Measurements from ENCODE around the gene TTC5. TPM values are rescaled to one million over a fixed set of nuclear protein-coding genes. Genes with fewer than 3 reads are reported as not detected.

The TTC5 gene
- total RNA-seq, 1 donor from 2014 or later: 26.1 TPM

GRCh38 chr14:20345366-20345765 is 39.6 kb upstream of the TTC5 start:
- Histone ChIP-seq H3K79me2 (ENCODE audit: insufficient read depth, low read length) (peaks cover 24% of the 10 kb centered on the region), H3K4me1 (ENCODE audit: insufficient read depth, low read length) (peaks cover 5% of the 10 kb centered on the region), H3K27me3 (ENCODE audit: insufficient read depth, low read length) (no peaks in the 10 kb centered on the region), H3K4me3 (ENCODE audit: insufficient read depth, low read depth, low read length) (no peak overlapping the region), H3K36me3 (ENCODE audit: insufficient read depth, low read length) (peaks cover 33% of the 10 kb centered on the region), H3K4me2 (ENCODE audit: low read length) (no peak overlapping the region), H2AFZ (ENCODE audit: low read depth, low read length) (no peak overlapping the region), H3K9ac (ENCODE audit: low read length) (peak overlapping the region; percentile 41), H4K20me1 (ENCODE audit: insufficient read depth, low read length) (no peaks in the 10 kb centered on the region), H3K9me3 (ENCODE audit: insufficient read depth, low read depth, low read length) (no peaks in the 10 kb centered on the region), H3K27ac (ENCODE audit: low read depth, low read length) (no peak overlapping the region)
- Mint-ChIP-seq H3K36me3 (ENCODE audit: low read depth, unreplicated experiment) (peaks cover 5% of the 10 kb centered on the region), H3K4me3 (ENCODE audit: unreplicated experiment) (no peak overlapping the region), H3K9me3 (ENCODE audit: unreplicated experiment) (no peaks in the 10 kb centered on the region), H3K27me3 (ENCODE audit: low read depth, unreplicated experiment) (no peaks in the 10 kb centered on the region), H3K27ac (ENCODE audit: unreplicated experiment) (peak overlapping the region; percentile 16), H3K4me1 (ENCODE audit: low read depth, unreplicated experiment) (no peaks in the 10 kb centered on the region)
- no peak for DNase-seq (ENCODE audit: low read depth)
- no peak for FAIRE-seq
- TF ChIP-seq CTCF (IDR thresholded peaks at IDR 0.05; ENCODE audit: insufficient read depth, low read depth, low read length): no peak
- TF ChIP-seq EZH2 (IDR thresholded peaks at IDR 0.05; ENCODE audit: insufficient read depth, low read length): no peak

GRCh38 chr14:20343862-20344220 is 38.1 kb upstream of the TTC5 start:
- Mint-ChIP-seq H3K4me1 (ENCODE audit: low read depth, unreplicated experiment) (no peaks in the 10 kb centered on the region), H3K27me3 (ENCODE audit: low read depth, unreplicated experiment) (no peaks in the 10 kb centered on the region), H3K4me3 (ENCODE audit: unreplicated experiment) (peak overlapping the region; percentile 88), H3K36me3 (ENCODE audit: low read depth, unreplicated experiment) (peaks cover 3% of the 10 kb centered on the region), H3K27ac (ENCODE audit: unreplicated experiment) (peak overlapping the region; percentile 94), H3K9me3 (ENCODE audit: unreplicated experiment) (no peaks in the 10 kb centered on the region)
- no peak for TF ChIP-seq EZH2 (IDR thresholded peaks at IDR 0.05; ENCODE audit: insufficient read depth, low read length)
- TF ChIP-seq CTCF (IDR thresholded peaks at IDR 0.05; ENCODE audit: insufficient read depth, low read depth, low read length): no peak
- Histone ChIP-seq H3K9ac (ENCODE audit: low read length) (peak overlapping the region; percentile 98), H3K9me3 (ENCODE audit: insufficient read depth, low read depth, low read length) (no peaks in the 10 kb centered on the region), H3K4me1 (ENCODE audit: insufficient read depth, low read length) (peaks cover 5% of the 10 kb centered on the region), H3K27ac (ENCODE audit: low read depth, low read length) (peak overlapping the region; percentile 95), H3K4me3 (ENCODE audit: insufficient read depth, low read depth, low read length) (peak overlapping the region; percentile 99), H3K79me2 (ENCODE audit: insufficient read depth, low read length) (peaks cover 24% of the 10 kb centered on the region), H4K20me1 (ENCODE audit: insufficient read depth, low read length) (no peaks in the 10 kb centered on the region), H3K27me3 (ENCODE audit: insufficient read depth, low read length) (no peaks in the 10 kb centered on the region), H3K4me2 (ENCODE audit: low read length) (peak overlapping the region; percentile 81), H3K36me3 (ENCODE audit: insufficient read depth, low read length) (peaks cover 27% of the 10 kb centered on the region), H2AFZ (ENCODE audit: low read depth, low read length) (peak overlapping the region; percentile 76)
- FAIRE-seq (no peak), DNase-seq (ENCODE audit: low read depth) (peak; percentile 20)

- Histone ChIP-seq H3K36me3 (ENCODE audit: insufficient read depth, low read length) (peaks cover 24% of the 10 kb centered on the region), H4K20me1 (ENCODE audit: insufficient read depth, low read length) (no peaks in the 10 kb centered on the region), H3K4me1 (ENCODE audit: insufficient read depth, low read length) (peaks cover 5% of the 10 kb centered on the region), H3K27me3 (ENCODE audit: insufficient read depth, low read length) (no peaks in the 10 kb centered on the region), H3K27ac (ENCODE audit: low read depth, low read length) (peak within 1 kb of the TSS; percentile 95), H3K4me3 (ENCODE audit: insufficient read depth, low read depth, low read length) (peak within 1 kb of the TSS; percentile 99), H3K9me3 (ENCODE audit: insufficient read depth, low read depth, low read length) (no peaks in the 10 kb centered on the region), H3K4me2 (ENCODE audit: low read length) (peak within 1 kb of the TSS; percentile 89), H2AFZ (ENCODE audit: low read depth, low read length) (peak within 1 kb of the TSS; percentile 76), H3K79me2 (ENCODE audit: insufficient read depth, low read length) (peaks cover 24% of the 10 kb centered on the region), H3K9ac (ENCODE audit: low read length) (peak within 1 kb of the TSS; percentile 98)
- H3K27me3 Mint-ChIP-seq (ENCODE audit: low read depth, unreplicated experiment): no peaks in the 10 kb centered on the region
- peak within 1 kb of the TSS; percentile 94 for H3K27ac Mint-ChIP-seq (ENCODE audit: unreplicated experiment)
- TF ChIP-seq EZH2 (IDR thresholded peaks at IDR 0.05; ENCODE audit: insufficient read depth, low read length) (no peak), CTCF (IDR thresholded peaks at IDR 0.05; ENCODE audit: insufficient read depth, low read depth, low read length) (no peak)
- H3K4me3 Mint-ChIP-seq (ENCODE audit: unreplicated experiment): peak within 1 kb of the TSS; percentile 88
- peaks cover 3% of the 10 kb centered on the region for H3K36me3 Mint-ChIP-seq (ENCODE audit: low read depth, unreplicated experiment)
- no peaks in the 10 kb centered on the region for H3K4me1 Mint-ChIP-seq (ENCODE audit: low read depth, unreplicated experiment)
- DNase-seq (ENCODE audit: low read depth): peak; percentile 99
- H3K9me3 Mint-ChIP-seq (ENCODE audit: unreplicated experiment): no peaks in the 10 kb centered on the region
- FAIRE-seq: peak; percentile 98
Observed at GRCh38 chr14:20343092-20343861, 37.5 kb upstream of the TTC5 start, which contains the start of gene PARP2. TSS of gene PARP2 (plus strand) at chr14:20343635. CDS start at chr14:20343642, 7 bp downstream.
